Stomach (tissue), 9 donors: ENCODE data around the gene COL6A1. TPM values are rescaled to one million over a fixed set of nuclear protein-coding genes. Genes with fewer than 3 reads are reported as not detected.

Experiments used
- DNase-seq, 2 donors: peaks; one replicate each; pipeline versions ENCODE4 v3.0.0 to v3.0.0-alpha.2; 2013 to 2019
- H3K27ac ChIP-seq, 5 donors: fragments of 200-600 bp in 4 of 5; sonication (generic) in 4 of 5; one replicate each; pipeline ENCODE4 v1.5.1; 2013 to 2019; ENCODE audit warnings: mild to moderate bottlenecking in 1 of 5, moderate library complexity in 1 of 5
- H3K27me3 ChIP-seq, 3 donors: fragments of 200-600 bp; sonication (generic); one replicate each; pipeline ENCODE4 v1.5.1; 2017 to 2019; ENCODE audit warnings: mixed run types in 1 of 3
- H3K36me3 ChIP-seq, 4 donors: fragments of 200-600 bp; sonication (generic); 1 replicate in 3 of 4; 2 replicates in 1 of 4; pipeline ENCODE4 v1.5.1; 2016 to 2019
- H3K4me1 ChIP-seq, 4 donors: fragments of 200-600 bp; sonication (generic); one replicate each; pipeline ENCODE4 v1.5.1; 2016 to 2019
- H3K4me3 ChIP-seq, 4 donors: fragments of 200-600 bp; sonication (generic) in 3 of 4; one replicate each; pipeline ENCODE4 v1.5.1; 2016 to 2019; ENCODE audit warnings: mild to moderate bottlenecking in 1 of 4
- H3K9me3 ChIP-seq, 4 donors: fragments of 200-600 bp; sonication (generic); one replicate each; pipeline ENCODE4 v1.5.1; 2016 to 2019
- EP300 ChIP-seq: sonication (generic); formaldehyde crosslinking; IDR thresholded peaks from one replicate; pipeline ENCODE4 v1.6.1; 2017; ENCODE audit warnings: antibody characterized with exemption
- POLR2A ChIP-seq, 4 donors: fragments of 450-650 bp; IDR thresholded peaks; one replicate each; pipeline ENCODE4 v1.6.1; 2016; ENCODE audit warnings: antibody characterized with exemption in 4 of 4, control low read depth in 2 of 4, mild to moderate bottlenecking in 1 of 4, moderate library complexity in 1 of 4
- POLR2AphosphoS5 ChIP-seq, 3 donors: sonication (generic); formaldehyde crosslinking; IDR thresholded peaks; one replicate each; pipeline ENCODE4 v1.6.1; 2016; ENCODE audit warnings: antibody characterized with exemption in 3 of 3
- WGBS, 5 donors: extraction: QIAGEN DNeasy Blood & Tissue Kit in 3 of 5; methylation state at CpG; one replicate each; pipeline versions ENCODE4 v1.1.5 to v1.1.7; 2013 to 2018; 5-methylcytosine and 5-hydroxymethylcytosine counted together
- intact Hi-C: fragments of 100-400 bp; cut with DNase I; formaldehyde crosslinking; loops from one replicate; pipeline ENCODE4 v1.15.1; 2023; ENCODE audit warnings: low total_unique reads
- polyA plus RNA-seq, 3 donors: library from polyadenylated mRNA; stranded (reverse); fragments of 200-250 nt; gene quantifications; one replicate each; pipeline ENCODE4 v1.2.3, GENCODE V29; 2013
- total RNA-seq, 5 donors: library from RNA; depleted of rRNA; stranded (reverse); fragments of >200 nt; gene quantifications; one replicate each; pipeline versions ENCODE4 v1.1.0 to v1.2.3, GENCODE V29; 2014 to 2016
- TF ChIP-seq, protein P1 (sequence below), 7 experiments: fragments of 450-650 bp in 4 of 7; fragments of 200-600 bp in 3 of 7; sonication (generic) in 3 of 7; IDR thresholded peaks; one replicate each; pipeline ENCODE4 v1.5.1; 2016 to 2019; ENCODE audit warnings: antibody characterized with exemption in 7 of 7, control low read depth in 2 of 7, mild to moderate bottlenecking in 1 of 7
- donor health status: healthy with polysubstance abuse.
- donor health status: Bipolar disorder and iron deficiency.
- donor health status: healthy.

COL6A1 gene
- total and polyA plus RNA-seq, 8 donors: 63.2 to 756 (median 254) TPM

DNA sequence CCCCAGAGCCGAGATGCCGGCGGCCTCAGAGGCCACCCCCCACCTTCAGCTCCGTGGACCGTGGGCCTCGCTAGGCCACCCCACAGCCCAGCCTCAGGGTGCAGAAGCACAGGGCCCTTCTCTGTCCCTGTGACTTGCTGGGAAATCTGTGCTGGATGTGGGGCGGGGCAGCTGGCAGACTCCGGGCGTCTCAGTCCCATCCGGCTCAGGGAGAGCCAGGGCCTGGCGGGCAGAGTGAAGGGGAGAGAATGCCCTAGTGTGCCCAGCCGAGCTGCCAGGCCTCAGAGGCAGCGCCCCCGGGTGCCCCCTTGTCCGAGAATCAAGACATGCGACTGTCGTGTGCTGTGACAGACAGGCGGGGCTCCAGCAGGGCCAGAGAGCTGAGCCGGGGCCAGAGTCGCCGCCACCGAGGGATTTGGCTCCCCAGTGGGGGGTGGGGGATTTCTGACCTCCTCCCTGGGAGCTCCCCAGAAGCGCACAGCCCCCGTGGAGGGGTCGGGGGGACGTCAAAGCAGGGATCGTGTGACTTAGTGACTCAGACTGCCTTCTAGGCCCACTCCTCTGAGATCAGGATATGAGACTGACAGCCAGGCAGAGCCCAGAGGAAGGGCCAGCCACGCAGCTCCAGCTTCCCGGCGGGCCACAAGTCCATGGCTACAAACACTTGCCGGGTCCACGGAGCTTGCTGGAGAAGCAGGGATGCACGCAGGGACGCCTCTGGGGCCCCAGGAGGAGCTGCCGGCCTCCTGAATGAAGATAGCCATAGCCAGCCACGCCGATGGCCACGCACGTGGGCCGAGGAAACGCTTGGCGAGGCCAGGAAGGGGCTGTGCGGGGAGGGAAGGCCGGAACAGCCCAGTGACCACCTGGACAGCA, 11.9 kb downstream of the COL6A1 start:
- TF ChIP-seq POLR2A (IDR thresholded peaks at IDR 0.05) (no peak), EP300 (no peak), POLR2AphosphoS5 (IDR thresholded peaks at IDR 0.05) (no peak)
- TF ChIP-seq, protein P1, sequence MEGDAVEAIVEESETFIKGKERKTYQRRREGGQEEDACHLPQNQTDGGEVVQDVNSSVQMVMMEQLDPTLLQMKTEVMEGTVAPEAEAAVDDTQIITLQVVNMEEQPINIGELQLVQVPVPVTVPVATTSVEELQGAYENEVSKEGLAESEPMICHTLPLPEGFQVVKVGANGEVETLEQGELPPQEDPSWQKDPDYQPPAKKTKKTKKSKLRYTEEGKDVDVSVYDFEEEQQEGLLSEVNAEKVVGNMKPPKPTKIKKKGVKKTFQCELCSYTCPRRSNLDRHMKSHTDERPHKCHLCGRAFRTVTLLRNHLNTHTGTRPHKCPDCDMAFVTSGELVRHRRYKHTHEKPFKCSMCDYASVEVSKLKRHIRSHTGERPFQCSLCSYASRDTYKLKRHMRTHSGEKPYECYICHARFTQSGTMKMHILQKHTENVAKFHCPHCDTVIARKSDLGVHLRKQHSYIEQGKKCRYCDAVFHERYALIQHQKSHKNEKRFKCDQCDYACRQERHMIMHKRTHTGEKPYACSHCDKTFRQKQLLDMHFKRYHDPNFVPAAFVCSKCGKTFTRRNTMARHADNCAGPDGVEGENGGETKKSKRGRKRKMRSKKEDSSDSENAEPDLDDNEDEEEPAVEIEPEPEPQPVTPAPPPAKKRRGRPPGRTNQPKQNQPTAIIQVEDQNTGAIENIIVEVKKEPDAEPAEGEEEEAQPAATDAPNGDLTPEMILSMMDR (IDR thresholded peaks at IDR 0.05): no peak
- intact Hi-C loops: loop anchor here (10.0 kb wide), 2 partner anchors 61 to 131 kb away; no protein-coding TSS in a partner anchor
- peaks cover 32 to 99% (median 85%) of the 10 kb centered on the region in 4 donors for H3K36me3 ChIP-seq
- no peaks in the 10 kb centered on the region for H3K27me3 ChIP-seq
- no peak overlapping the region for H3K4me3 ChIP-seq
- peaks cover 0 to 18% (median 8%) of the 10 kb centered on the region in 4 donors for H3K4me1 ChIP-seq
- WGBS, 5 donors: 80 to 88% (median 85%) methylated on average over 30 to 44 of the region's 44 CpGs
- DNase-seq: no peak
- H3K9me3 ChIP-seq: no peaks in the 10 kb centered on the region
- peak overlapping the region in 4 of 5 donors; percentile 36 to 72 (median 62) for H3K27ac ChIP-seq

DNA sequence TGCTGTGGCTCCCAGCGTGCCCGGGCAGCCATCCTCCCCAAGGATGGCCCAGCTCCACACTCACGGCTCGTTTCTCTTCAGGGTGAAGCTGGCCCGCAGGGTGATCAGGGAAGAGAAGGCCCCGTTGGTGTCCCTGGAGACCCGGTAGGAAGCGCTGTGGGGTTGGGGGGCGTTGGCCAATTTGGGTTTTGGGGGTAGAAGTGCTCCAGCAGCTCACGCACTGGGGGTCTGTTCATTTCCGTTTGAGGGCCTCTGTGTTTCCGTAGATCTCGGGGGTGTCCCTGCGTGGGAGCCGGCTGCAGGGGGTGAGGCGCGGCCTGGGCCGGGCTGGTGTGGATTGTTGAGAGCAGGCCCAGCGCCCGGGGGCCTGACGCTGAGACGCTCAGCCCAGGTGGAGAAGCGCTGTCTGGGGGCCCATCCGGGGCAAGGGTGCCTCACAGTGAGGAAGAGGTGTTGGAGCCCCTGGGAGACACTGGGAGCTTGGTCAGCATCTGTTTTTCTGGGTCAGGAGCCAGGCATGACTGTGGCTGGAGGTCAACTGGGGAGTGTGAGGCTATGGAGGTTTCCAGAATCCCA, 12.6 kb downstream of the COL6A1 start:
- no peaks in the 10 kb centered on the region for H3K27me3 ChIP-seq
- 87 to 93% (median 89%) methylated on average over 22 to 24 of the region's 24 CpGs for WGBS, 5 donors
- H3K27ac ChIP-seq: peak overlapping the region in 4 of 5 donors; percentile 36 to 72 (median 62)
- intact Hi-C loops: loop anchor here (10.0 kb wide), 2 partner anchors 61 to 131 kb away; no protein-coding TSS in a partner anchor
- peaks cover 32 to 99% (median 87%) of the 10 kb centered on the region in 4 donors for H3K36me3 ChIP-seq
- H3K4me3 ChIP-seq: no peak overlapping the region
- peaks cover 0 to 18% (median 8%) of the 10 kb centered on the region in 4 donors for H3K4me1 ChIP-seq
- TF ChIP-seq POLR2AphosphoS5 (IDR thresholded peaks at IDR 0.05) (no peak), EP300 (no peak)
- TF ChIP-seq, protein P1 (IDR thresholded peaks at IDR 0.05): no peak
- peak in 1 of 2 donors; percentile 17 for DNase-seq
- no peaks in the 10 kb centered on the region for H3K9me3 ChIP-seq

DNA sequence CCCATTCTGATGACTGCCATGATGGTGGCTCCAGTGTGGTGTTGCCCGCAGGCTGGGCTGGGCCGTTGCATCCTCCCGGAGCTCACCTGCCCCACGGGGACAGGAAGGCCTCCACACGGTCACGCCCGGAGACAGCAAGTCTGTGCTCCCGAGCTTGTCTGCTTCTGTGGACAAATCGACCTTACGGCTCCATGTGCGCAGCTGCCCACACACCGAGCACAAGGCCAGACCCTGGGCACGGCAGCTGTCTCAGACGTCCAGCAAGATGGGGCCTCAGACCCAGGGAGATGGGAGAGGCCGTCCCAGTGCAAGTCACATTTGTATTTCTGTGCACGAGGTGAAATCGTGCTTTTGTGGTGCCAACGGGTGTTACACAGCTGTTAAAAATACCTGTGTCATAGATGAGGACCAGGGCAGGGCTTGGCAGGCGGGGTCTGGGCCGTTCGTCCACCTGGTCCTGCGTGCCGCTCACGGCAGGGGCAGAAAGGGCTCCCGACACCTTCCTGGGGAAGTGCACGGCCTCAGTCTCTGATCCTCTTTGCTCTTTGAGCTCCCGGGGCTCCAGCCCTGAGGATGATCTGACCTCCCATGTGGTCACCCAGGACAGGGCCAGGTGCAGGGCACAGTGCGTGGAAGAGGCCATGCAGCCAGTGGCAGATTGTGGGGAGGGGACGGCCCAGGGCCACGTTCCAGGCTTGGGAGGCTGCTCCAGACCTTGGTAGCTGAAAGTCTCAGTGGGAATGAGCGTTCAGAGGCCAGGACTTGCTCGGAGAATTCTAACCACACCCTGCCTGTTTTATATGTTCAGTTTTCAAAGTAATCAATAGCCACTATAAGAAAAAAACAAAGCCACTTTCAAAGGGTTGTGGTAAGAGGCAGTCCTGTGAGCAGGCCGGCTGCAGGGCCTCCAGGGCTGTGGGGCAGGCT, 13.5 kb downstream of the COL6A1 start:
- Histone ChIP-seq H3K27ac (peak overlapping the region in 3 of 5 donors; percentile 56 to 72 (median 68)), H3K4me3 (no peak overlapping the region), H3K36me3 (peaks cover 30 to 96% (median 83%) of the 10 kb centered on the region in 4 donors), H3K4me1 (peaks cover 0 to 18% (median 7%) of the 10 kb centered on the region in 4 donors), H3K27me3 (no peaks in the 10 kb centered on the region), H3K9me3 (no peaks in the 10 kb centered on the region)
- no peak for DNase-seq
- intact Hi-C loops: loop anchor here (10.0 kb wide), 2 partner anchors 60 to 130 kb away; no protein-coding TSS in a partner anchor
- 78 to 81% (median 80%) methylated on average over 28 to 33 of the region's 33 CpGs for WGBS, 5 donors
- TF ChIP-seq, protein P1 (IDR thresholded peaks at IDR 0.05): no peak
- TF ChIP-seq POLR2AphosphoS5 (IDR thresholded peaks at IDR 0.05): no peak
- TF ChIP-seq POLR2A (IDR thresholded peaks at IDR 0.05): no peak
- no peak for TF ChIP-seq EP300
